Activated CD4-positive, alpha-beta T cell treated with anti-CD3 and anti-CD28 coated beads, Interleukin-2, amount 10 ng/mL, durations not matched to agents 7 days and 5 days (primary cell): ENCODE measurements around the gene OSBPL9. TPM values are rescaled to one million over a fixed set of nuclear protein-coding genes. Genes with fewer than 3 reads are reported as not detected.
"Not testable (repeated sequence)": the region's sequence is repeated elsewhere in the genome, so short reads cannot be mapped to it uniquely, and the experiment has no call there.

Source experiments
- CTCF ChIA-PET: fragments of 350-600 bp; sonication (Branson Sonifier 250); formaldehyde crosslinking; loops from one replicate; lab custom pipeline; 2021; ENCODE audit warnings: antibody characterized with exemption; lab: Charles Lee
- POLR2A ChIA-PET: fragments of 350-600 bp; sonication (Branson Sonifier 250); formaldehyde crosslinking; loops from one replicate; lab custom pipeline; 2021; ENCODE audit warnings: antibody characterized with exemption; lab: Charles Lee
- DNase-seq: peaks from one replicate; pipeline ENCODE4 v3.0.0-alpha.2; 2020
- H3K27ac Mint-ChIP-seq: one replicate; pipeline ENCODE4 v1.8.0; 2021; ENCODE audit warnings: mild to moderate bottlenecking, moderate library complexity, mixed read lengths
- H3K27me3 Mint-ChIP-seq: one replicate; pipeline ENCODE4 v1.8.0; 2021; ENCODE audit warnings: mixed read lengths
- H3K36me3 Mint-ChIP-seq: one replicate; pipeline ENCODE4 v1.8.0; 2021; ENCODE audit warnings: low read depth, mixed read lengths
- H3K4me1 Mint-ChIP-seq: one replicate; pipeline ENCODE4 v1.8.0; 2021; ENCODE audit warnings: mixed read lengths
- H3K4me3 Mint-ChIP-seq: one replicate; pipeline ENCODE4 v1.8.0; 2021; ENCODE audit warnings: mild to moderate bottlenecking, moderate library complexity, mixed read lengths
- H3K9me3 Mint-ChIP-seq: one replicate; pipeline ENCODE4 v1.8.0; 2021; ENCODE audit warnings: mixed read lengths
- total RNA-seq, 2 experiments: library from RNA; stranded (reverse); gene quantifications; one replicate each; pipeline ENCODE4 v1.2.3, GENCODE V29; 2021

Gene OSBPL9
- total RNA-seq, 2 experiments from 2014 or later: 44.0 to 46.7 TPM

GRCh38 chr1:51644533-51645197, 27.8 kb downstream of the OSBPL9 start:
- no peak overlapping the region for H3K4me3 Mint-ChIP-seq
- DNase-seq: no peak
- peaks cover 2% of the 10 kb centered on the region for H3K9me3 Mint-ChIP-seq
- H3K4me1 Mint-ChIP-seq: no peaks in the 10 kb centered on the region
- CTCF ChIA-PET: interaction anchor here (0.6 kb wide), 2 partner anchors 80 to 186 kb away, joined by 3 read pairs; no protein-coding TSS in a partner anchor
- H3K36me3 Mint-ChIP-seq: peaks cover 5% of the 10 kb centered on the region
- no peaks in the 10 kb centered on the region for H3K27me3 Mint-ChIP-seq
- POLR2A ChIA-PET: no interaction called here
- no peak overlapping the region for H3K27ac Mint-ChIP-seq

GRCh38 chr1:51646592-51646991, 29.7 kb downstream of the OSBPL9 start:
- H3K4me1 Mint-ChIP-seq, H3K27me3 Mint-ChIP-seq, H3K27ac Mint-ChIP-seq, DNase-seq, H3K36me3 Mint-ChIP-seq, CTCF ChIA-PET, H3K9me3 Mint-ChIP-seq, POLR2A ChIA-PET, H3K4me3 Mint-ChIP-seq: not testable (repeated sequence)

GRCh38 chr1:51648180-51649109, 31.6 kb downstream of the OSBPL9 start:
- ChIA-PET POLR2A (no interaction called here), CTCF (no interaction called here)
- Mint-ChIP-seq H3K4me3 (no peak overlapping the region), H3K27me3 (no peaks in the 10 kb centered on the region), H3K9me3 (peaks cover 2% of the 10 kb centered on the region), H3K4me1 (no peaks in the 10 kb centered on the region), H3K27ac (no peak overlapping the region), H3K36me3 (peaks cover 4% of the 10 kb centered on the region)
- DNase-seq: no peak

- Mint-ChIP-seq H3K9me3 (peaks cover 2% of the 10 kb centered on the region), H3K27me3 (no peaks in the 10 kb centered on the region), H3K27ac (no peak overlapping the region), H3K36me3 (peaks cover 1% of the 10 kb centered on the region), H3K4me1 (no peaks in the 10 kb centered on the region), H3K4me3 (no peak overlapping the region)
- no peak for DNase-seq
- ChIA-PET CTCF (no interaction called here), POLR2A (no interaction called here)
Measured at GRCh38 chr1:51649593-51650091, 32.8 kb downstream of the OSBPL9 start.

GRCh38 chr1:51650198-51650597, 33.3 kb downstream of the OSBPL9 start:
- no peak overlapping the region for H3K4me3 Mint-ChIP-seq
- peaks cover 1% of the 10 kb centered on the region for H3K36me3 Mint-ChIP-seq
- no peak for DNase-seq
- ChIA-PET CTCF (no interaction called here), POLR2A (no interaction called here)
- H3K27me3 Mint-ChIP-seq: no peaks in the 10 kb centered on the region
- no peaks in the 10 kb centered on the region for H3K4me1 Mint-ChIP-seq
- no peak overlapping the region for H3K27ac Mint-ChIP-seq
- peaks cover 2% of the 10 kb centered on the region for H3K9me3 Mint-ChIP-seq

- CTCF ChIA-PET: no interaction called here
Measured at GRCh38 chr1:51651552-51651942, 34.7 kb downstream of the OSBPL9 start.

GRCh38 chr1:51652599-51652998, 35.7 kb downstream of the OSBPL9 start:
- no peaks in the 10 kb centered on the region for H3K4me1 Mint-ChIP-seq
- H3K4me3 Mint-ChIP-seq: no peak overlapping the region
- CTCF ChIA-PET: no interaction called here
- no peaks in the 10 kb centered on the region for H3K27me3 Mint-ChIP-seq
- H3K9me3 Mint-ChIP-seq: no peaks in the 10 kb centered on the region
- POLR2A ChIA-PET: no interaction called here
- peaks cover 1% of the 10 kb centered on the region for H3K36me3 Mint-ChIP-seq
- no peak for DNase-seq
- H3K27ac Mint-ChIP-seq: no peak overlapping the region

More at GRCh38 chr1:51651552-51651942, 34.7 kb downstream of the OSBPL9 start:
- Mint-ChIP-seq H3K27ac (no peak overlapping the region), H3K4me1 (no peaks in the 10 kb centered on the region), H3K4me3 (no peak overlapping the region), H3K9me3 (peaks cover 2% of the 10 kb centered on the region), H3K36me3 (peaks cover 1% of the 10 kb centered on the region), H3K27me3 (no peaks in the 10 kb centered on the region)
- DNase-seq: no peak
- POLR2A ChIA-PET: no interaction called here

- Mint-ChIP-seq H3K9me3 (no peaks in the 10 kb centered on the region), H3K27me3 (no peaks in the 10 kb centered on the region), H3K4me3 (no peak overlapping the region), H3K4me1 (no peaks in the 10 kb centered on the region), H3K27ac (no peak overlapping the region), H3K36me3 (peaks cover 1% of the 10 kb centered on the region)
- ChIA-PET CTCF (no interaction called here), POLR2A (no interaction called here)
- DNase-seq: no peak
Measured at GRCh38 chr1:51653127-51653526, 36.2 kb downstream of the OSBPL9 start.

GRCh38 chr1:51654000-51654399, 37.1 kb downstream of the OSBPL9 start:
- H3K36me3 Mint-ChIP-seq: peaks cover 1% of the 10 kb centered on the region
- H3K27ac Mint-ChIP-seq: no peak overlapping the region
- no peak overlapping the region for H3K4me3 Mint-ChIP-seq
- CTCF ChIA-PET: no interaction called here
- POLR2A ChIA-PET: no interaction called here
- H3K4me1 Mint-ChIP-seq: no peaks in the 10 kb centered on the region
- H3K9me3 Mint-ChIP-seq: no peaks in the 10 kb centered on the region
- DNase-seq: no peak
- H3K27me3 Mint-ChIP-seq: no peaks in the 10 kb centered on the region

GRCh38 chr1:51656374-51656773, 39.5 kb downstream of the OSBPL9 start:
- H3K27ac Mint-ChIP-seq: no peak overlapping the region
- POLR2A ChIA-PET: interaction anchor here (0.5 kb wide), 1 partner anchor 297 kb away, joined by 5 read pairs; no protein-coding TSS in a partner anchor
- H3K36me3 Mint-ChIP-seq: peaks cover 1% of the 10 kb centered on the region
- CTCF ChIA-PET: no interaction called here
- H3K4me3 Mint-ChIP-seq: no peak overlapping the region
- no peaks in the 10 kb centered on the region for H3K9me3 Mint-ChIP-seq
- no peaks in the 10 kb centered on the region for H3K27me3 Mint-ChIP-seq
- H3K4me1 Mint-ChIP-seq: no peaks in the 10 kb centered on the region
- no peak for DNase-seq

- Mint-ChIP-seq H3K27me3 (no peaks in the 10 kb centered on the region), H3K4me3 (no peak overlapping the region), H3K4me1 (no peaks in the 10 kb centered on the region), H3K9me3 (no peaks in the 10 kb centered on the region), H3K36me3 (no peaks in the 10 kb centered on the region), H3K27ac (no peak overlapping the region)
- ChIA-PET CTCF (no interaction called here), POLR2A (no interaction called here)
- DNase-seq: no peak
Measured at GRCh38 chr1:51660580-51660979, 43.7 kb downstream of the OSBPL9 start.

- POLR2A ChIA-PET: no interaction called here
- no peaks in the 10 kb centered on the region for H3K27me3 Mint-ChIP-seq
- no peak overlapping the region for H3K4me3 Mint-ChIP-seq
Measured at GRCh38 chr1:51661081-51661518, 44.2 kb downstream of the OSBPL9 start.

GRCh38 chr1:51663105-51663504, 46.2 kb downstream of the OSBPL9 start:
- Mint-ChIP-seq H3K27ac (no peak overlapping the region), H3K27me3 (no peaks in the 10 kb centered on the region), H3K9me3 (no peaks in the 10 kb centered on the region), H3K4me1 (no peaks in the 10 kb centered on the region), H3K36me3 (no peaks in the 10 kb centered on the region), H3K4me3 (no peak overlapping the region)
- POLR2A ChIA-PET: no interaction called here
- DNase-seq: no peak
- CTCF ChIA-PET: no interaction called here

More at GRCh38 chr1:51661081-51661518, 44.2 kb downstream of the OSBPL9 start:
- H3K4me1 Mint-ChIP-seq: no peaks in the 10 kb centered on the region
- H3K36me3 Mint-ChIP-seq: no peaks in the 10 kb centered on the region
- H3K27ac Mint-ChIP-seq: no peak overlapping the region
- no peak for DNase-seq
- no peaks in the 10 kb centered on the region for H3K9me3 Mint-ChIP-seq
- CTCF ChIA-PET: no interaction called here
